IPS-NIHi11 (cell line): ENCODE measurements around the gene WDR33.
A peak's percentile ranks its signal among the peaks of the same experiment; 100 is the strongest.

ENCODE experiments used
- DNase-seq: peaks from one replicate; pipeline ENCODE4 v3.0.0; 2012; ENCODE audit warnings: mixed read lengths, low spot score

Gene WDR33

GRCh38 chr2:127695491-127696472 is 115.2 kb downstream of the WDR33 start:
- peak; percentile 84 for DNase-seq

- DNase-seq: no peak
Measured at GRCh38 chr2:127694986-127695385, 116.0 kb downstream of the WDR33 start.

GRCh38 chr2:127690696-127691095 is 120.3 kb downstream of the WDR33 start:
- no peak for DNase-seq

- DNase-seq: no peak
Measured at GRCh38 chr2:127688405-127688804, 122.6 kb downstream of the WDR33 start.

GRCh38 chr2:127685410-127686080 is 125.4 kb downstream of the WDR33 start:
- no peak for DNase-seq

GRCh38 chr2:127683757-127684156 is 127.2 kb downstream of the WDR33 start:
- no peak for DNase-seq

- DNase-seq: no peak
Measured at GRCh38 chr2:127683056-127683455, 127.9 kb downstream of the WDR33 start.

- DNase-seq: peak; percentile 4
Measured at GRCh38 chr2:127681976-127682857, 128.8 kb downstream of the WDR33 start.

- peak; percentile 34 for DNase-seq
Measured at GRCh38 chr2:127681288-127681804, 129.6 kb downstream of the WDR33 start.

- DNase-seq: no peak
Measured at GRCh38 chr2:127680706-127681287, 130.2 kb downstream of the WDR33 start.

GRCh38 chr2:127679680-127680361 is 131.2 kb downstream of the WDR33 start:
- DNase-seq: peak; percentile 10

- DNase-seq: peak; percentile 2
Measured at GRCh38 chr2:127678991-127679390, 132.0 kb downstream of the WDR33 start.

GRCh38 chr2:127678531-127678930 is 132.4 kb downstream of the WDR33 start:
- peak; percentile 3 for DNase-seq

- DNase-seq: peak; percentile 3
Measured at GRCh38 chr2:127676906-127677305, 134.1 kb downstream of the WDR33 start.

- peak; percentile 81 for DNase-seq
Measured at GRCh38 chr2:127675331-127676261, 135.4 kb downstream of the WDR33 start, which contains the start of gene LIMS2. TSS of gene LIMS2 (minus strand) at chr2:127675530. CDS start at chr2:127675024, 506 bp downstream.

GRCh38 chr2:127674241-127675209 is 136.4 kb downstream of the WDR33 start:
- peak; percentile 87 for DNase-seq

- DNase-seq: peak; percentile 23
Measured at GRCh38 chr2:127673291-127674069, 137.5 kb downstream of the WDR33 start.
